Prostate gland (tissue), 2 donors: ENCODE results near the gene GLIS1.

Source experiments
- CTCF ChIP-seq, 4 experiments: fragments of 200-600 bp in 2 of 4; fragments of 450-650 bp in 2 of 4; sonication (generic) in 2 of 4; IDR thresholded peaks; 1 replicate in 3 of 4; 2 replicates in 1 of 4; pipeline ENCODE4 v1.5.1; 2016 to 2019; ENCODE audit warnings: antibody characterized with exemption in 4 of 4, mild to moderate bottlenecking in 2 of 4, moderate library complexity in 2 of 4
- POLR2A ChIP-seq: fragments of 450-650 bp; IDR thresholded peaks from one replicate; pipeline ENCODE4 v1.6.1; 2016; ENCODE audit warnings: antibody characterized with exemption, mild to moderate bottlenecking
- POLR2AphosphoS5 ChIP-seq: sonication (generic); formaldehyde crosslinking; IDR thresholded peaks from one replicate; pipeline ENCODE4 v1.6.1; 2017; ENCODE audit warnings: antibody characterized with exemption

GRCh38 chr1:53669621-53670191 is 69.3 kb downstream of the GLIS1 start:
- TF ChIP-seq CTCF (IDR thresholded peaks at IDR 0.05) (no peak), POLR2AphosphoS5 (no peak), POLR2A (no peak)
